ENCODE measurements around the gene DEPDC5. TPM values are rescaled to one million over a fixed set of nuclear protein-coding genes. Genes with fewer than 3 reads are reported as not detected.
A peak's percentile ranks its signal among the peaks of the same experiment; 100 is the strongest.
"Not testable (repeated sequence)": the region's sequence is repeated elsewhere in the genome, so short reads cannot be mapped to it uniquely, and the experiment has no call there.

The DEPDC5 gene
- 12.9 and 15.6 TPM in 2 replicates for total RNA-seq (2014; rRNA removed; shearing (Covaris generic))

GRCh38 chr22:31753634-31754501, at the start of gene DEPDC5:
DEPDC5 (plus strand) TSS chr22:31754019; CDS start chr22:31754922, 903 bp downstream.
- in situ Hi-C loops (cut with HindIII; ENCODE audit: low sequenced_read_pairs), result loop anchor here (10.0 kb wide), 1 partner anchor 211 kb away; no protein-coding TSS in a partner anchor

GRCh38 chr22:31707519-31707918, 46.3 kb upstream of the DEPDC5 start:
- in situ Hi-C loops (cut with HindIII; ENCODE audit: low sequenced_read_pairs), result loop anchor here (25.0 kb wide), 1 partner anchor 255 kb away; no protein-coding TSS in a partner anchor
- no peak for DNase-seq (ENCODE audit: low spot score)

More at GRCh38 chr22:31753634-31754501, at the start of gene DEPDC5:
- DNase-seq (ENCODE audit: low spot score), result peak; percentile 97

GRCh38 chr22:31711226-31711625, 42.6 kb upstream of the DEPDC5 start:
- DNase-seq (ENCODE audit: low spot score), result not testable (repeated sequence)
- in situ Hi-C loops (cut with HindIII; ENCODE audit: low sequenced_read_pairs), result loop anchor here (25.0 kb wide), 1 partner anchor 251 kb away; no protein-coding TSS in a partner anchor

- in situ Hi-C loops (cut with HindIII; ENCODE audit: low sequenced_read_pairs), result loop anchor here (25.0 kb wide), 1 partner anchor 247 kb away; no protein-coding TSS in a partner anchor
- DNase-seq (ENCODE audit: low spot score), result no peak
Observed at GRCh38 chr22:31715147-31715778, 38.6 kb upstream of the DEPDC5 start.

DNA sequence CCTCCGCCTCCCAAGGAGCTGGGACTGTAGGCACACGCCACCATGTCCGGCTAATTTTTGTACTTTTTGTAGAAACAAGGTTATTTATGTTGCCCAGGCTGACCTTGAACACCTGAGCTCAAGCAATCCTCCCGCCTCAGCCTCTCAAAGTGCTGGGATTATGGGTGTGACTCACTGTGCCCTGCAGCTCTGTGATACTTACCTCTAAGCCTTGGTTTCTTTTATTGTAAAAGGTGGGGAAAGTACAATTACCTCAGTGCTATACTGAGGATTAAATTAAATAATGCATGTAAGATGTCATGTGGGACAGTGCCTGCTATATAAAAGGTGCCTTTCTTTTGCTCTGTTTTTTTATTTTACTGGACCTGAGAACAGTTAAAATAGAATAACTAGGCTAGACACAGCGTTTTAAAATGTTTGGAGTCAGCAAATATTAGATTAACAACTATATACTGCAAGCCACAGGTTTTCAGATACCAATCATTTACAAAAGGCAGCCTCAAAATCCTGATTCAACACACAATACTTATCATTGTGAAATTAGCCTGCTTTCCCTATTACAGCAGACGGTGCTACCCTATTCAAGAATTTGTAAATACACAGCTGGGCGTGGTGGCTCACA, 33.9 kb upstream of the DEPDC5 start:
- DNase-seq (ENCODE audit: low spot score), result no peak
- in situ Hi-C loops (cut with HindIII; ENCODE audit: low sequenced_read_pairs), result loop anchor here (25.0 kb wide), 1 partner anchor 242 kb away; no protein-coding TSS in a partner anchor

- peak; percentile 18 for DNase-seq (ENCODE audit: low spot score)
- in situ Hi-C loops (cut with HindIII; ENCODE audit: low sequenced_read_pairs), result loop anchor here (25.0 kb wide), 1 partner anchor 239 kb away; no protein-coding TSS in a partner anchor
Observed at GRCh38 chr22:31723723-31724122, 30.1 kb upstream of the DEPDC5 start.

DNA sequence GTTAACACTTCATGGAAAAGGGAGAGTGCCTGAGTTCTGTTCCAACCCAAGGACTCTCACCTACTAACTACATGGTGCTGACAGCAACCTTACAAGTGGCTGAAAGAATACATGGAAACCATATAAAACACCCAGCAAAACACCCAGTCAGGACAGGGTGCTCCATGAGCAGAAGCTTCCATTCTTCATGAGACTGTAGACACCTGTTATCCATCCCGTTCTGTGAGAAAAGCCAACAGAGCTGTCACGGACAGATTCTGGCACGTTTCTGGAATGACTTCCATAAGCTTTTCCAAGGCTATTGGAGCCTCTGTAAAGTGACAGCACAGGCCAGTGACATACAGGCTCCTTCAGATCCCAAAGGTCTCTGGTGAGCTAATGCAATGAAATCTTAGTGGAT, 27.1 kb upstream of the DEPDC5 start:
- DNase-seq (ENCODE audit: low spot score), result no peak
- in situ Hi-C loops (cut with HindIII; ENCODE audit: low sequenced_read_pairs), result no loop called here

- in situ Hi-C loops (cut with HindIII; ENCODE audit: low sequenced_read_pairs), result no loop called here
Observed at GRCh38 chr22:31728857-31729256, 25.0 kb upstream of the DEPDC5 start.

DNA sequence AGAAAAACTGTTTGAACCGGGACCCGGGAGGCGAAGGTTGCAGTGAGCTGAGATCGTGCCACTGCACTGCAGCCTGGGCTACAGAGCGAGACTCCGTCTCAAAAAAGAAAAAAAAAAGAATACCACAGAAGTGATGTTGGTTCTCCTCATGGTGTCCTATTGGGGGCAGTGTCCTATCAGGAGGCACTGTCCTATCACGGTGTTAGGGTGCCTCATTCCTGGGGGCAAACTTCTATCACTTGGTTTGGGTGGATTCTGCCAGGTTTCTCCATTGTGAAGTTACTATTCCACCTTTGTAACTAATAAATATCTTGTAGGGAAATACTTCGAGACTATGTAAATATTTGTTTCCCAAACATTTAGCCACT, 23.5 kb upstream of the DEPDC5 start:
- in situ Hi-C loops (cut with HindIII; ENCODE audit: low sequenced_read_pairs), result no loop called here

More at GRCh38 chr22:31728857-31729256, 25.0 kb upstream of the DEPDC5 start:
- no peak for DNase-seq (ENCODE audit: low spot score)

GRCh38 chr22:31732089-31732829, 21.6 kb upstream of the DEPDC5 start:
- no peak for DNase-seq (ENCODE audit: low spot score)
- in situ Hi-C loops (cut with HindIII; ENCODE audit: low sequenced_read_pairs), result no loop called here

More for the DNA sequence above, 23.5 kb upstream of the DEPDC5 start:
- DNase-seq (ENCODE audit: low spot score), result no peak

DNA sequence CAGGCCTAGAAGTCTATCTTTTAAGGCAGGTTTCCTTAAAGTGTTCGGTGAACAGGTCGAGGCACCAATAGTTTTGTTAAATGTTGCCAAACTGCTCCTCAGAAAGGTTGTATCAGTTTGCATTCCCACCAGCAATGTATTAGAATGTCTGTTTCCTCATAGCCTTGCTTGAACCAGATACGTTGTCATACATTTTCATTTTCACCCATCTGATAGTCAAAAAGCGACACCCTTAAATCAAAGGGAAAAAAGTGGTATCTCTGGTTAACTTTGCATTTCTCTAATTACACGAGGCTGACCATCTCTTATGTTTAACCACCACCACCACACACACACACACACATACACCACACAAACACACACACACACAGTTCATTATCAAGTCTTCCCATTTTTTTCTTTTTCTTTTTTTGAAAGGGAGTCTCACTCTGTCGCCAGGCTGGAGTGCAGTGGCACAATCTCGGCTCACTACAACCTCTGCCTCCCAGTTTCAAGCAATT, 20.2 kb upstream of the DEPDC5 start:
- in situ Hi-C loops (cut with HindIII; ENCODE audit: low sequenced_read_pairs), result no loop called here
- no peak for DNase-seq (ENCODE audit: low spot score)

- DNase-seq (ENCODE audit: low spot score), result no peak
- in situ Hi-C loops (cut with HindIII; ENCODE audit: low sequenced_read_pairs), result no loop called here
Observed at GRCh38 chr22:31734512-31734911, 19.3 kb upstream of the DEPDC5 start.

- in situ Hi-C loops (cut with HindIII; ENCODE audit: low sequenced_read_pairs), result no loop called here
- DNase-seq (ENCODE audit: low spot score), result no peak
Observed at GRCh38 chr22:31736458-31736857, 17.4 kb upstream of the DEPDC5 start.

GRCh38 chr22:31737932-31738331, 15.9 kb upstream of the DEPDC5 start:
- in situ Hi-C loops (cut with HindIII; ENCODE audit: low sequenced_read_pairs), result no loop called here
- no peak for DNase-seq (ENCODE audit: low spot score)

GRCh38 chr22:31738566-31738965, 15.3 kb upstream of the DEPDC5 start:
- in situ Hi-C loops (cut with HindIII; ENCODE audit: low sequenced_read_pairs), result no loop called here
- no peak for DNase-seq (ENCODE audit: low spot score)

- DNase-seq (ENCODE audit: low spot score), result no peak
- in situ Hi-C loops (cut with HindIII; ENCODE audit: low sequenced_read_pairs), result no loop called here
Observed at GRCh38 chr22:31739795-31740201, 14.0 kb upstream of the DEPDC5 start.

GRCh38 chr22:31740314-31740713, 13.5 kb upstream of the DEPDC5 start:
- in situ Hi-C loops (cut with HindIII; ENCODE audit: low sequenced_read_pairs), result not testable (repeated sequence)

DNA sequence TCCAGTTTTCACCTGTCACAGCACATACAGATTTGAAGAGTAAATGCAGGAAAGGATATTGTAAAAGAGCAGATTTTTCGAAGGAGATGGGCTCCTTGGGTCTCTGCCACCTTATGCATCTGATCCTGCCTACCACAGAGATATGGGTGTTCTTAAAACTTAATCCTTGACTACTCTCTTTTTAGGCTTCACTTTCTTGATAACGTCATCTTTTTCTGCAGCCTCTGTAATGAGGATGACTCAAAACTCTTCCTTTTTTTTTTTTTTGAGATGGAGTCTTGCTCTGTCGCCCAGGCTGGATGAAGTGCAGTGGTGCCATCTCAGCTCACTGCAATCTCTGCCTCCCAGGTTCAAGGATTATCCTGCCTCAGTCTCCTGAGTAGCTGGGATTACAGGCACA, 11.7 kb upstream of the DEPDC5 start:
- in situ Hi-C loops (cut with HindIII; ENCODE audit: low sequenced_read_pairs), result no loop called here
- DNase-seq (ENCODE audit: low spot score), result no peak

More at GRCh38 chr22:31740314-31740713, 13.5 kb upstream of the DEPDC5 start:
- DNase-seq (ENCODE audit: low spot score), result not testable (repeated sequence)

DNA sequence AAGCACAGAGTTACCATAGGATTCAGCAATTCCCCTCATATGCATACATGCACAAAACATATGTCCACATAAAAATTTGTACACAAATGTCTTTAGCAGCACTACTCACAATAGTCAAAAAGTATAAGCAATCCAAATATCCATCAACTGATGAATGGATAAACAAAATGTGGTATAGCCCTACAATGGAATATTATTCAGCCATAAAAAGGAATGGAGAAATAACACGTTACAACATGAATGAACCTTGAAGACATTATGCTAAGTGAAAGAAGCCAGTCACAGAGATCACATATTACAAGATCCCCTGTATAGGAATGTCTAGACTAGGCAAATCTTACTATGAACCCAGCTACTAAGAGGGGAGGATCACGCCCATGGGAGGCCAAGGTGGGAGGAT, 11.1 kb upstream of the DEPDC5 start:
- no peak for DNase-seq (ENCODE audit: low spot score)
- in situ Hi-C loops (cut with HindIII; ENCODE audit: low sequenced_read_pairs), result no loop called here
